ENCODE data around the gene HPX. TPM values are rescaled to one million over a fixed set of nuclear protein-coding genes. Genes with fewer than 3 reads are reported as not detected.

The HPX gene, protein sequence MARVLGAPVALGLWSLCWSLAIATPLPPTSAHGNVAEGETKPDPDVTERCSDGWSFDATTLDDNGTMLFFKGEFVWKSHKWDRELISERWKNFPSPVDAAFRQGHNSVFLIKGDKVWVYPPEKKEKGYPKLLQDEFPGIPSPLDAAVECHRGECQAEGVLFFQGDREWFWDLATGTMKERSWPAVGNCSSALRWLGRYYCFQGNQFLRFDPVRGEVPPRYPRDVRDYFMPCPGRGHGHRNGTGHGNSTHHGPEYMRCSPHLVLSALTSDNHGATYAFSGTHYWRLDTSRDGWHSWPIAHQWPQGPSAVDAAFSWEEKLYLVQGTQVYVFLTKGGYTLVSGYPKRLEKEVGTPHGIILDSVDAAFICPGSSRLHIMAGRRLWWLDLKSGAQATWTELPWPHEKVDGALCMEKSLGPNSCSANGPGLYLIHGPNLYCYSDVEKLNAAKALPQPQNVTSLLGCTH
- not detected in 2 replicates for total RNA-seq

GRCh38 chr11:6440906-6441358 is at the start of gene HPX:
Gene HPX, minus strand, starts transcription at chr11:6440987. Its CDS starts 24 bp downstream, at chr11:6440963.
- Mint-ChIP-seq H3K27me3 (peaks cover 6% of the 10 kb centered on the region), H3K9me3 (no peaks in the 10 kb centered on the region)
- intact Hi-C loops (cut with micrococcal nuclease): no loop called here

GRCh38 chr11:6489306-6489705 is 48.5 kb upstream of the HPX start:
- H3K4me3 Mint-ChIP-seq: no peak overlapping the region
- intact Hi-C loops (cut with micrococcal nuclease): loop anchor here (5.0 kb wide), 1 partner anchor 33 kb away; no protein-coding TSS in a partner anchor
- H3K27ac Mint-ChIP-seq: no peak overlapping the region
- peaks cover 2% of the 10 kb centered on the region for H3K4me1 Mint-ChIP-seq
- no peaks in the 10 kb centered on the region for H3K9me3 Mint-ChIP-seq
- DNase-seq: no peak
- H3K27me3 Mint-ChIP-seq: no peaks in the 10 kb centered on the region
- peaks cover 18% of the 10 kb centered on the region for H3K36me3 Mint-ChIP-seq (ENCODE audit: low read depth)

More at GRCh38 chr11:6440906-6441358, at the start of gene HPX:
- Mint-ChIP-seq H3K4me1 (peaks cover 1% of the 10 kb centered on the region), H3K4me3 (no peak within 1 kb of the TSS), H3K27ac (no peak within 1 kb of the TSS), H3K36me3 (ENCODE audit: low read depth) (no peaks in the 10 kb centered on the region)
- no peak for DNase-seq

- intact Hi-C loops (cut with micrococcal nuclease): loop anchor here (5.0 kb wide), 1 partner anchor 33 kb away; no protein-coding TSS in a partner anchor
- H3K27me3 Mint-ChIP-seq: no peaks in the 10 kb centered on the region
- H3K36me3 Mint-ChIP-seq (ENCODE audit: low read depth): peaks cover 16% of the 10 kb centered on the region
These were observed 48.0 kb upstream of the HPX start for GRCh38 chr11:6488821-6489220.

GRCh38 chr11:6488342-6488741 is 47.6 kb upstream of the HPX start:
- intact Hi-C loops (cut with micrococcal nuclease): loop anchor here (5.0 kb wide), 1 partner anchor 34 kb away; no protein-coding TSS in a partner anchor
- H3K27ac Mint-ChIP-seq: no peak overlapping the region

More at GRCh38 chr11:6488821-6489220, 48.0 kb upstream of the HPX start:
- no peaks in the 10 kb centered on the region for H3K9me3 Mint-ChIP-seq
- H3K4me3 Mint-ChIP-seq: no peak overlapping the region
- DNase-seq: no peak
- peaks cover 2% of the 10 kb centered on the region for H3K4me1 Mint-ChIP-seq
- H3K27ac Mint-ChIP-seq: no peak overlapping the region

DNA sequence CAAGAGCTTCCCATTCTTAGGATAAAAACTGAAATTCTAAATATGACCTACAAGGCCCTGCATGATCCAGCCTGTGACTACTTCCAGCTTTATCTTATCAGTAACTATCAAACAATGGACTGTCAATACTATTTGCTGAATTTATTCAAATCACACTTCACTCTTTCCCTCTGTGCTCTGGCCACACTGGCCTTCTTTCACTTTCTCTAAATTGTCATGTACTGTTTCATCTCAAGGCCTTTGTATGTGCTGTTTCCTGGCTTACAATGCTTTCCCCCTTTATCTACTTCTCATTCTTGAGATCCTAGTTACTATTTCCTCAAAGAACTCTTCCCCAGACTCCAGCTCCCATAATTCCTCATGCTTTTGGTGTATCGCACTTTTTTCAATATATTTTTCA is 46.2 kb upstream of the HPX start:
- H3K27me3 Mint-ChIP-seq: no peaks in the 10 kb centered on the region
- intact Hi-C loops (cut with micrococcal nuclease): loop anchor here (5.0 kb wide), 1 partner anchor 35 kb away; no protein-coding TSS in a partner anchor
- H3K27ac Mint-ChIP-seq: no peak overlapping the region
- peaks cover 16% of the 10 kb centered on the region for H3K4me1 Mint-ChIP-seq
- H3K36me3 Mint-ChIP-seq (ENCODE audit: low read depth): peaks cover 31% of the 10 kb centered on the region
- no peaks in the 10 kb centered on the region for H3K9me3 Mint-ChIP-seq
- DNase-seq: no peak
- no peak overlapping the region for H3K4me3 Mint-ChIP-seq

More at GRCh38 chr11:6488342-6488741, 47.6 kb upstream of the HPX start:
- Mint-ChIP-seq H3K27me3 (no peaks in the 10 kb centered on the region), H3K4me3 (no peak overlapping the region), H3K4me1 (peaks cover 5% of the 10 kb centered on the region), H3K9me3 (no peaks in the 10 kb centered on the region), H3K36me3 (ENCODE audit: low read depth) (peaks cover 20% of the 10 kb centered on the region)
- no peak for DNase-seq

DNA sequence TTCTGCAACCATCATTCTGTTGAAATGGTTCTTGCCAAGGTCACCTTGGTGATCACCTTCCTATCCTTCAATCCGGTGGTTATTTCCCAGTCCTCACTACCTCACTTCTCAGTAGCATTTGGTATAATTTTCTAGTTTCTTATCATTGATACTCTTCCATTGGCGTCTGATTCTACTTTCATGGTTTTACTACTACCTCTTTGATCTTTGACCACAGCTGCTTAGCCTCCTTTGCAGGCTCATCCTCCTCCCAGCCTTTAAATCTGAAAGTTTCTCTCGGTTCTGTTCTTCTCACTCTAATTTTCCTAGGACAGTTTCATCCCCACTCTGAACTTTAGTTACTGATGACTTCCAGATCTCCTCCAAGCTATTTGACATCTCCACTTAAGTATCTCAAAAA is 45.5 kb upstream of the HPX start:
- Mint-ChIP-seq H3K4me3 (no peak overlapping the region), H3K36me3 (ENCODE audit: low read depth) (peaks cover 29% of the 10 kb centered on the region), H3K4me1 (peaks cover 14% of the 10 kb centered on the region), H3K9me3 (no peaks in the 10 kb centered on the region), H3K27me3 (no peaks in the 10 kb centered on the region), H3K27ac (no peak overlapping the region)
- no peak for DNase-seq
- intact Hi-C loops (cut with micrococcal nuclease): loop anchor here (5.0 kb wide), 1 partner anchor 36 kb away; no protein-coding TSS in a partner anchor

- H3K36me3 Mint-ChIP-seq (ENCODE audit: low read depth): peaks cover 33% of the 10 kb centered on the region
- no peak overlapping the region for H3K27ac Mint-ChIP-seq
- no peak overlapping the region for H3K4me3 Mint-ChIP-seq
- no peaks in the 10 kb centered on the region for H3K27me3 Mint-ChIP-seq
- intact Hi-C loops (cut with micrococcal nuclease): loop anchor here (5.0 kb wide), 1 partner anchor 37 kb away; no protein-coding TSS in a partner anchor
- no peaks in the 10 kb centered on the region for H3K9me3 Mint-ChIP-seq
- DNase-seq: no peak
- H3K4me1 Mint-ChIP-seq: peaks cover 16% of the 10 kb centered on the region
These were observed 44.9 kb upstream of the HPX start for GRCh38 chr11:6485661-6486060.

- H3K4me3 Mint-ChIP-seq: peak overlapping the region; percentile 94
- intact Hi-C loops (cut with micrococcal nuclease): loop anchor here (5.0 kb wide), 2 partner anchors 66 to 161 kb away; partner anchors contain the start of genes APBB1 and CAVIN3
- H3K9me3 Mint-ChIP-seq: no peaks in the 10 kb centered on the region
- no peak for DNase-seq
- peak overlapping the region; percentile 98 for H3K27ac Mint-ChIP-seq
- H3K4me1 Mint-ChIP-seq: peaks cover 30% of the 10 kb centered on the region
- peaks cover 32% of the 10 kb centered on the region for H3K36me3 Mint-ChIP-seq (ENCODE audit: low read depth)
- H3K27me3 Mint-ChIP-seq: no peaks in the 10 kb centered on the region
These were observed 42.2 kb upstream of the HPX start for GRCh38 chr11:6483015-6483414.

GRCh38 chr11:6482441-6482840 is 41.7 kb upstream of the HPX start:
- Mint-ChIP-seq H3K4me1 (peaks cover 30% of the 10 kb centered on the region), H3K27me3 (no peaks in the 10 kb centered on the region), H3K9me3 (no peaks in the 10 kb centered on the region), H3K36me3 (ENCODE audit: low read depth) (peaks cover 37% of the 10 kb centered on the region), H3K27ac (peak overlapping the region; percentile 98), H3K4me3 (peak overlapping the region; percentile 94)
- no peak for DNase-seq
- intact Hi-C loops (cut with micrococcal nuclease): loop anchor here (5.0 kb wide), 2 partner anchors 65 to 160 kb away; partner anchors contain the start of genes APBB1 and CAVIN3

DNA sequence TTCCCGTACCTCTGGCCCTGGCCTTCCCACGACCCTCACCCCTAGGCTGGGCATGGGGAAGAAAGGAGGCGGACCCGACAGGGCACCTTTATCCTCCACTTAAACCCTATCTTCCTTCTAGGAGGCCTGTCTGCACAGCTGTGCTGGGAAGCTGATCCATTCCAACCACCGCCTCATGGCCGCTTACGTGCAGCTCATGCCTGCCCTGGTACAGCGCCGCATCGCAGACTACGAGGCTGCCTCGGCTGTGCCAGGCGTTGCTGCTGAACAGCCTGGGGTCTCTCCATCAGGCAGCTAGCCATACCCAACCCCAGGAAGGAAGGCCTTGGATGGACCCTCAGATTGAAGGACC is 41.1 kb upstream of the HPX start:
- Mint-ChIP-seq H3K4me3 (peak overlapping the region; percentile 94), H3K36me3 (ENCODE audit: low read depth) (peaks cover 41% of the 10 kb centered on the region), H3K27me3 (no peaks in the 10 kb centered on the region), H3K27ac (peak overlapping the region; percentile 98), H3K4me1 (peaks cover 30% of the 10 kb centered on the region), H3K9me3 (no peaks in the 10 kb centered on the region)
- DNase-seq: no peak
- intact Hi-C loops (cut with micrococcal nuclease): loop anchor here (1.0 to 5.0 kb wide), 6 partner anchors 65 to 248 kb away; partner anchors contain the start of genes APBB1, CAVIN3, FHIP1B and ILK

DNA sequence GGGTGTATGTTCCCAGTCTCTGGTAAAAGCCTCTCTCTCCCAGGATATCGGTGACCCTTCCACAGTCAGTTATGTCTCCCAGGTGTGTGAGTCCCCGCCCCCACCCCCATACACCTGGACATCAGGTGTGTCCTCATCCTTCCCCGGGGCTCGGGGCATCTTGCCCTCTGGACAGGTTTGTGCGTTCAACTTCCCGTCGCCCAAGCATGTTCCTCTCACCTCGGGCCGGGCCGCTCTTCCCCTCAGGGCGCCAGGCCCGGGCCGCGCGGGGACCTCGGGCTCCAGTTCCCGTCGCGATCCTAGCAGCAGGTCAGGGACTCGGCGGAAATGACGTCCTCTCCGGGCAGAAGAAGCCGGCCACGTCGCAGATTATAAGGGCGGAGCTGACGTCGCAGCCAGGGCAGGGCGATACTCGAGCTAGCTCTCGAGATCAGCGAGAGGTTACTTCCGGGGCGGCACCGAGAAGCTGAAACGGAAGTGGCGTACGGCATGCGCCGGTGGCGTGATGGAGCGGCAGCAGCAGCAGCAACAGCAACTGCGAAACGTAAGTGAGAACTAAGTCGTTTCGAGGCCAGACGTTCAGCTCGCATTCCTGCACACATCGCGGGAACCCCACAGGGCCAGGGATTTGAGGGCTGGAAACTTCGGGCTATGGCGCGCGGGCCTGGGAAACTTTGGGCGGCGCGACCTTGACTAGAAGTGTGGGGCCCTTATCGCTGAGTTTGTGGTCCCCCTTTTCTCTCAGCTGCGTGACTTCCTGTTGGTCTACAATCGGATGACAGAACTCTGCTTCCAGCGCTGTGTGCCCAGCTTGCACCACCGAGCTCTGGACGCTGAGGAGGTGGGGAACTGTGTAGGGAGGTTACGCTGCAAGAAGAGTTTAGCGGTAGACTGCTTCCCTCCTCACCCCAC is 40.5 kb upstream of the HPX start, which contains the start of the genes ARFIP2 and TIMM10B:
TSS of gene ARFIP2 (minus strand) at position 320 of the 912 bp plus-strand sequence. CDS start 910 bp downstream, outside the sequence.
TSS of gene TIMM10B (plus strand) at position 490 of the 912 bp plus-strand sequence. CDS start at position 506, 16 bp downstream.
- no peaks in the 10 kb centered on the region for H3K9me3 Mint-ChIP-seq
- peak; percentile 99 for DNase-seq
- peak within 1 kb of the TSS; percentile 94 for H3K4me3 Mint-ChIP-seq
- peak within 1 kb of the TSS; percentile 98 for H3K27ac Mint-ChIP-seq
- H3K4me1 Mint-ChIP-seq: peaks cover 30% of the 10 kb centered on the region
- peaks cover 41% of the 10 kb centered on the region for H3K36me3 Mint-ChIP-seq (ENCODE audit: low read depth)
- intact Hi-C loops (cut with micrococcal nuclease): loop anchor here (1.0 to 5.0 kb wide), 6 partner anchors 64 to 247 kb away; partner anchors contain the start of genes APBB1, CAVIN3, FHIP1B and ILK
- no peaks in the 10 kb centered on the region for H3K27me3 Mint-ChIP-seq

DNA sequence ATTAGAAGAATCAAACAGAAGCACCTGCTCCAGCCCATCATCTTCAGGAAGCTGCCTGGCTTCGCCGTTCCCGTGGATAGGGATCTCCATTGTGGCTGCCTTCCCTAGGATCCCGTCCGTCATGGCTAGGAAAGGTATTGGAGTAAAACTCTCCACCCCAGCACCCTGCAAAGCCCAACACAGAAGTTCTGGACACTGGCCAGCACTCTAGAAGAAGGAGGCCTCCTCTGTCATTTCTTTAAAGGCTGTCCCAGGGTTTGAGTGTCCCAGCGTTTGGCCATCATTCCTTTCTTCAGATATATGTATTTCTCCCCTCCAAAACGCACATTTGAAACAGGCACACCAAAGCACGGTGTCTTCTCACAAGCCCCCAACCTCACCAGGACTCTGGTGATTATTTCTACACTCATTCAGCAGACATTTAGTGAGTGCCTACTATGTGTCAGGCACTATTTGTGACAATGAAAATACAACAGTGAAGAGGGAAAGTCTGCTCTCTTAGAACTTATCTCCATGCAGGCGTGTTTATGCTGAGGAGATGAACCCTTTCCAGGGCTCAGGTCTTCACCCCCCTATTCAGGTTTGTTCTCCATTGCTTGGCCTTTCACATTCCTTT is 39.6 kb upstream of the HPX start:
- Mint-ChIP-seq H3K9me3 (no peaks in the 10 kb centered on the region), H3K27ac (peak overlapping the region; percentile 98), H3K4me1 (peaks cover 30% of the 10 kb centered on the region), H3K4me3 (peak overlapping the region; percentile 94), H3K27me3 (no peaks in the 10 kb centered on the region), H3K36me3 (ENCODE audit: low read depth) (peaks cover 41% of the 10 kb centered on the region)
- intact Hi-C loops (cut with micrococcal nuclease): loop anchor here (5.0 kb wide), 2 partner anchors 63 to 158 kb away; partner anchors contain the start of genes APBB1 and CAVIN3
- DNase-seq: no peak
